HG03442 (cell line): ENCODE data around the gene CMIP.
A peak's percentile ranks its signal among the peaks of the same experiment; 100 is the strongest.

Experiments
- ATAC-seq: cut with Tn5 transposase; IDR thresholded peaks from one replicate; pipeline ENCODE4 v1.9.1; 2021; ENCODE audit warnings: mild to moderate bottlenecking, moderate library complexity; ENCODE audit not compliant: unreplicated experiment

The CMIP gene

GRCh38 chr16:81473969-81474959 is 29.7 kb downstream of the CMIP start:
- ATAC-seq: no peak

GRCh38 chr16:81477697-81478693 is 33.4 kb downstream of the CMIP start:
- no peak for ATAC-seq

- ATAC-seq: peak; percentile 53
Observed at GRCh38 chr16:81478876-81479511, 34.4 kb downstream of the CMIP start.

GRCh38 chr16:81480606-81481206 is 36.1 kb downstream of the CMIP start:
- ATAC-seq: no peak

DNA sequence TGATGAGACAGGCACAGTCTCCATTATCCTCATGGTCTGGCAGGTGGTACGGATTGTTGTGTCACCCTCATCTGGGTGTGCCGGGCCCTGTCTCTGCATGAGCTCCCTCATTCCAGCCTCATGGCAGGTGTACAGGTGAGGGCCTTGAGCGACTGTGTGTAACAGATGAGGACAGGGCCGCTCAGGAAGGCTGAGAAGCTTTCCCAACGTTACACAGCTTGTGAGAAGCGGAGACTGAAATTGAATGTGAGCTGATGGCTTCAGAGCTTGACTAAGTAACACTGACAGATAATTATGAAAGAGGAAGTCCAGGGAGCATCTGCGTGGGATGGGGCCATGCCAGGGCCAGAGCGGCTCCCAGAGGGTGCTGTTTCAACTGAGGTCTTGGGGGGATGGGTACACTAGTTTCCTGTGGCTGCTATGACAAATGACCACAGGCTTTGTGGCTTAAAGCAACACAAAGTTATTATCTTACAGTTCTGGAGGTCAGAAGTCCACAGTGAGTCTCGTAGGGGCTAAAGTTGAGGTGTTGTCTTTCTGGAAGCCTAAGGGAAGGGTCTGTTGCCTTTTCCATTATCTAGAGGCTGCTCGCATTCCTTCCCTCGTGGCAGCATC is 36.7 kb downstream of the CMIP start:
- ATAC-seq: peak; percentile 87

DNA sequence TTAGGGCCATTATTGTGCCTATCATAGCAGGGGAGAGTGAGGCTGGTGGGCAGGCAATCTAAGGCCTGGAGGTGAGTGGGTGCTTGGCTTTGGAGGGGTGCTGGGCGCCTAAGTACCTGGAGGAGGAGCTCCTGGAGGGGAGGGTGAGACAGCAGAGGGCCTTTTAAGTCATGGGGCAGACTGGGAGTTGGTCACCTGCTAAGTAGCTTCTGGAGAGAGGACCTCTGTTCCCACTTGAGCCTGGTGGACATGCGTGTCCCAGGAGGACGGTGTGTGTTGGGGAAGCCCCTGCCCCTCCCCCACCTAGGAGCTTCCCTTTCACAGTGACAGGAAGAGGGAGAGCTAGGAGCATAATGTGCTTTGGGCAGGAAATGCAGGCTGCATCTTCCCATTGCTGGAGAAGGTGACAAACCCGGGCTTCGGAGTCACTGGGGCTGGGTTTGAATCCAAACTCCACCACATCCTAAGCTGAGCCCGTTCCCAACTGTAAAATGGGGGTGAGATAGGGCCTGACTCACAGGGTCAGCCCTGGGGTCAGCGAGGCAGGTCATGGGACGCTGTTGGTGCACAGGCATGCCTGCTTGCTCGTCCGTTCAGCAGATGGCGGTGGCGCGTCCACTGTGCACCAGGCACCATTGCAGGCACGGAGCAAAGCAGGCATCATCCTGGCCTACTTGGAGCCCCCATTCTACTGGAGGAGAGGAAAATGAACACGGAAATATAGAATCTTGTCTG is 37.9 kb downstream of the CMIP start:
- ATAC-seq: no peak

GRCh38 chr16:81483064-81483969 is 38.7 kb downstream of the CMIP start:
- no peak for ATAC-seq

GRCh38 chr16:81483970-81484595 is 39.5 kb downstream of the CMIP start:
- ATAC-seq: no peak

GRCh38 chr16:81484908-81485624 is 40.5 kb downstream of the CMIP start:
- ATAC-seq: no peak

- ATAC-seq: no peak
Observed at GRCh38 chr16:81485824-81486539, 41.4 kb downstream of the CMIP start.

GRCh38 chr16:81486540-81487061 is 42.0 kb downstream of the CMIP start:
- ATAC-seq: no peak

GRCh38 chr16:81487301-81487720 is 42.7 kb downstream of the CMIP start:
- no peak for ATAC-seq

- no peak for ATAC-seq
Observed at GRCh38 chr16:81488687-81489411, 44.2 kb downstream of the CMIP start.

DNA sequence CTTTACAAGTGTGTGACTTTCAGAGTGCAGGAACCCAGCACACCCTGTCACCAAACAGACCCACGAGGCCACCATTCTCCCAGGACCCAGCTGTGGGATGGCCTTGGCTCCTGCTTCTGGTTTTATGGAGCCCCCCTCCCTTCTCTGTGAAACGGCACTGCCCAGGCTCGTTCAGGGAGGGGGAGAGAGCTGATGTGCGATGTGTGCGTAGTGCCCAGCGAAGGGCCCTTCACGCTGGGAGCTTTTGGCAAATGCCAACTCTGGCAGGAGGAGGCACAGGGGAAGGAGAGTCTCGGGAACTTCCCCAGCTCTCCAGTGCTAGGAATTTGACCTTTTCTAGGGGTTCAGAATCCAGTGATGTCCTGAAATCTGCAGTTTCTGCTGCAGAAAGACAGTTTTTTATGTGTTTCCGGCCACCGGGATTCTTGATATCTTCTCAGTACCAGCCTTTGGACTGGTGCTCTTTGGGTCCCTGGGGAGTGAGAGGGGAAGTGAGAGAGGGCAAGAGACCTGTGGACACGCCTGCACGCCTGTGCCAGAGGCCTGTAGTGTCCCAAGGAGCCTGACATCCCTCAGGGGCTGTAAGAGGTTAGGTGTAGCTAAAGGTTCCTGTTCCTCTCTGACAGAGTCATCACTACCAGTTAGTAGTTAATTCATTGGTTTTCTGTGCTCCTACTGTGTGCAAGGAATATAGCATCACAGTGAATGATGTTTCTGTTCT is 45.1 kb downstream of the CMIP start:
- ATAC-seq: no peak
